Thoracic aorta (tissue), 2 donors: ENCODE measurements around the gene IFI35. TPM values are rescaled to one million over a fixed set of nuclear protein-coding genes. Genes with fewer than 3 reads are reported as not detected.
"Not testable (repeated sequence)": the region's sequence is repeated elsewhere in the genome, so short reads cannot be mapped to it uniquely, and the experiment has no call there.

Source experiments
- ATAC-seq: fragments of 150-250 bp; one replicate; pipeline ENCODE4 v1.8.0; 2017; ENCODE audit warnings: low read depth; ENCODE audit not compliant: insufficient number of reproducible peaks, low FRiP score
- DNase-seq: peaks from one replicate; pipeline ENCODE4 v3.0.0-alpha.2; 2020; ENCODE audit warnings: low spot score
- H3K27ac ChIP-seq, 2 donors: fragments of 200-600 bp; sonication (generic); 1 replicate in 1 of 2; 2 replicates in 1 of 2; pipeline ENCODE4 v1.5.1; 2016; ENCODE audit warnings: mild to moderate bottlenecking in 2 of 2, moderate library complexity in 2 of 2
- H3K27me3 ChIP-seq: fragments of 200-600 bp; sonication (generic); replicated peaks from 2 replicates; pipeline ENCODE4 v1.6.0; 2016; ENCODE audit warnings: mild to moderate bottlenecking; ENCODE audit not compliant: insufficient read depth
- H3K36me3 ChIP-seq: fragments of 200-600 bp; sonication (generic); one replicate; pipeline ENCODE4 v1.5.1; 2016
- H3K4me1 ChIP-seq, 2 donors: fragments of 200-600 bp; sonication (generic); 1 replicate in 1 of 2; 2 replicates in 1 of 2; pipeline versions ENCODE4 v1.5.1 to v1.6.0; 2016; ENCODE audit warnings: low read depth in 2 of 2, mild to moderate bottlenecking in 1 of 2; ENCODE audit not compliant: control insufficient read depth in 1 of 2
- H3K4me3 ChIP-seq: fragments of 200-600 bp; sonication (generic); 2 replicates; pipeline ENCODE4 v1.5.1; 2016; ENCODE audit warnings: mild to moderate bottlenecking
- H3K9me3 ChIP-seq: fragments of 200-600 bp; sonication (generic); 2 replicates; pipeline ENCODE4 v1.5.1; 2016
- CTCF ChIP-seq: fragments of 200-600 bp; sonication (generic); IDR thresholded peaks from one replicate; pipeline ENCODE4 v1.5.1; 2019; ENCODE audit warnings: antibody characterized with exemption
- total RNA-seq, 2 donors: library from RNA; depleted of rRNA; stranded (reverse); fragments of >200 nt; gene quantifications; one replicate each; pipeline versions ENCODE4 v1.1.0 to v1.2.3, GENCODE V29; 2016

The IFI35 gene
- total RNA-seq, 2 donors from 2014 or later = 34.4 to 34.8 TPM

- H3K4me1 ChIP-seq = peaks cover 14 to 26% of the 10 kb centered on the region in 2 donors
- no peaks in the 10 kb centered on the region for H3K9me3 ChIP-seq
- peak overlapping the region; percentile 90 for H3K4me3 ChIP-seq
- no peaks in the 10 kb centered on the region for H3K27me3 ChIP-seq
- peaks cover 27% of the 10 kb centered on the region for H3K36me3 ChIP-seq
- no peak for DNase-seq
- no peak for TF ChIP-seq CTCF
- peak overlapping the region; percentile 91 to 94 for H3K27ac ChIP-seq
- ATAC-seq = no peak
These were observed 7.5 kb upstream of the IFI35 start for GRCh38 chr17:42999003-42999525.

DNA sequence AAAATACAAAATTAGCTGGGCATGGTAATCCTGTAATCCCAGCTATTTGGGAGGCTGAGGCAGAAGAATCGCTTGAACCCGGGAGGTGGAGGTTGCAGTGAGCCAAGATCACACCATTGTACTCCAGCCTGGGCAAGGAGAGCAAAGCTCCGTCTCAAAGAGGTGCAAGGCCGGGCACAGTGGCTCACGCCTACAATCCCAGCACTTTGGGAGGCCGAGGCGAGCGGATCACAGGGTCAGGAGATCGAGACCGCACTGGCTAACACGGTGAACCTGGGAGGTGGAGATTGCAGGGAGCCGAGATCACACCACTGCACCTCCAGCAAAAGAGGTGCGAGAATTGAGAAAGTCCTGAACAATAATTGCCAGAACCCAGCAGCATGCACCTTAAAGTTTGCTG lies 5.7 kb upstream of the IFI35 start:
- not testable (repeated sequence) for ATAC-seq, H3K4me3 ChIP-seq, H3K27ac ChIP-seq, H3K27me3 ChIP-seq, H3K9me3 ChIP-seq, DNase-seq
- Histone ChIP-seq H3K36me3 (peaks cover 27% of the 10 kb centered on the region), H3K4me1 (peaks cover 14 to 26% of the 10 kb centered on the region in 2 donors)

- no peak for TF ChIP-seq CTCF
- ATAC-seq (no peak), DNase-seq (no peak)
- H3K27ac ChIP-seq = peak overlapping the region in 1 of 2 donors; percentile 23
- peaks cover 27% of the 10 kb centered on the region for H3K36me3 ChIP-seq
- H3K4me1 ChIP-seq = peaks cover 9 to 28% of the 10 kb centered on the region in 2 donors
- H3K9me3 ChIP-seq = no peaks in the 10 kb centered on the region
- no peaks in the 10 kb centered on the region for H3K27me3 ChIP-seq
- no peak overlapping the region for H3K4me3 ChIP-seq
These were observed 2.9 kb upstream of the IFI35 start for GRCh38 chr17:43003542-43004172.

DNA sequence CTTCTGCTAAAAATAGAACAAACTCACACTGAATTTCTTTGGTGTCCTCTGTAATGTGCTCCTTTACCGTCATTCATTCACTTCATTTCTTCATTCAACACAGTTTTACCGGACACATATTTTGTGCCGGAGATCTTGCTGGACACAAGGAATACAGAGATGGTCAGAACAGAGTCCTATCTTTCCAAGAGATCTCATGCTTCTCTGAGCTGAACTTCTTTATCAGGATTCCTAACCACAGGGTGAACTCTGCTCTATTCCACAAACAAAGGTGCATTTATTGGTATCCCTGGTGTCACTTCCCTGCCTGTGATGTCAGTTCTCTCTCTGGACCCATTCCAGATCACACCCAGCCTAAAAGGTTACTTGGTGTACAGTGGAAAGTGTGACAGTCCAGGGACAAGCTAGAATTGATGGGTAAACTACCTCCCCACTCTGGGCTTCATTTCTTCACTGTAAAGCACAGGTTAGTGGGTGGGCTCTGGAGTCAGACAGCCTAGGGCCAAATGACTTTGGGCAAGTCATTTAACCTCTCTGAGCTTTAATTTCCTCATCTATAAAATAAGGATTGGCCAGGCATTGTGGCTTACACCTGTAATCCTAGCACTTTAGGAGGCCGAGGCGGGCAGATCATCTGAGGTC lies 4.2 kb downstream of the IFI35 start:
- no peak for ATAC-seq
- no peak for DNase-seq
- peaks cover 7% of the 10 kb centered on the region for H3K36me3 ChIP-seq
- no peak overlapping the region for H3K27ac ChIP-seq
- no peak overlapping the region for H3K4me3 ChIP-seq
- peaks cover 0 to 9% of the 10 kb centered on the region in 2 donors for H3K4me1 ChIP-seq
- H3K27me3 ChIP-seq = no peaks in the 10 kb centered on the region
- no peaks in the 10 kb centered on the region for H3K9me3 ChIP-seq
- TF ChIP-seq CTCF = no peak

GRCh38 chr17:43011728-43012472 lies 5.3 kb downstream of the IFI35 start:
- no peak for DNase-seq
- ATAC-seq = no peak
- Histone ChIP-seq H3K4me3 (no peak overlapping the region), H3K27ac (no peak overlapping the region), H3K4me1 (peaks cover 0 to 6% of the 10 kb centered on the region in 2 donors), H3K27me3 (no peaks in the 10 kb centered on the region), H3K9me3 (no peaks in the 10 kb centered on the region), H3K36me3 (peaks cover 12% of the 10 kb centered on the region)
- no peak for TF ChIP-seq CTCF
